Muscle of back (tissue), 11 donors: ENCODE measurements around the gene VEGFD. TPM values are rescaled to one million over a fixed set of nuclear protein-coding genes. Genes with fewer than 3 reads are reported as not detected.
"Not testable (repeated sequence)": the region's sequence is repeated elsewhere in the genome, so short reads cannot be mapped to it uniquely, and the experiment has no call there.

Experiments used
- DNase-seq, 3 donors: peaks; one replicate each; pipeline versions ENCODE4 v3.0.0 to v3.0.0-alpha.2; 2013
- polyA plus RNA-seq, 10 donors: library from polyadenylated mRNA; unstranded; fragments of 120-200 nt; gene quantifications; one replicate each; pipeline ENCODE4 v1.2.1, GENCODE V29; 2013; ENCODE audit not compliant: insufficient read length in 10 of 10

VEGFD gene
- polyA plus RNA-seq, 10 donors: 0.34 to 1.6 (median 0.86) TPM

DNA sequence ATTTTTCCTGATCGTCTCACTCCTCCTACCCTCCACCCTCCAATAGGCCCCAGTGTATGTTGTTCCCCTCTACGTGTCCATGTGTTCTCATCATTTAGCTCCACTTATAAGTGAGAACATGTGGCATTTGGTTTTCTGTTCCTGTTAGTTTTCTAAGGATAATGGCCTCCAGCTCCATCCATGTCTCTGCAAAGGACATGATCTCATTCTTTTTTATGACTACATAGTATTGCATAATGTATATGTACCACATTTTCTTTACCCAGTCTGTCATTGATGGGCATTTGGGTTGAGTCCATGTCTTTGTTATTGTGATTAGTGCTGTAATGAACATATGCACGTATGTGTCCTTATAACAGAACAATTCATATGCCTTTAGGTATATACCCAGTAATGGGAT is 78.3 kb downstream of the VEGFD start:
- DNase-seq: not testable (repeated sequence)

DNA sequence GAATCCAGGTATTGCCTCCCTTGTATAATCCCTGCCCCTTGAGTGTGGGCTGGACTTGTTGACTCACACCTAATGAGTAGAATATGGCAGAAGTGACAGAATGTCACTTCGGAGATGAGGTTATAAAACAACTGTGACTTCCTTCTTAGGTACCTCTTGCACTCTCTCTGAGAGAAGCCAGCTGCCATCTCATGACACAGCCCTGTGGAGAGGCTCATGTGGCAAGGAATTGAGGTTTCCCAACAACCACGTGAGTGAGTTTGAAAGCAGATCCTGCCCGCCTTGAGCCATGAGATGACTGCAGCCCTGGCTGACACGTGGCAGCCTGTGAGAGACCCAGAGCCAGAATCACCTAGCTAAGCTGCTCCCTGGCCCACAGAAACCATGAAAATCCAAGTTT is 82.3 kb downstream of the VEGFD start:
- DNase-seq: peak; percentile 23 to 43 (median 27)

DNA sequence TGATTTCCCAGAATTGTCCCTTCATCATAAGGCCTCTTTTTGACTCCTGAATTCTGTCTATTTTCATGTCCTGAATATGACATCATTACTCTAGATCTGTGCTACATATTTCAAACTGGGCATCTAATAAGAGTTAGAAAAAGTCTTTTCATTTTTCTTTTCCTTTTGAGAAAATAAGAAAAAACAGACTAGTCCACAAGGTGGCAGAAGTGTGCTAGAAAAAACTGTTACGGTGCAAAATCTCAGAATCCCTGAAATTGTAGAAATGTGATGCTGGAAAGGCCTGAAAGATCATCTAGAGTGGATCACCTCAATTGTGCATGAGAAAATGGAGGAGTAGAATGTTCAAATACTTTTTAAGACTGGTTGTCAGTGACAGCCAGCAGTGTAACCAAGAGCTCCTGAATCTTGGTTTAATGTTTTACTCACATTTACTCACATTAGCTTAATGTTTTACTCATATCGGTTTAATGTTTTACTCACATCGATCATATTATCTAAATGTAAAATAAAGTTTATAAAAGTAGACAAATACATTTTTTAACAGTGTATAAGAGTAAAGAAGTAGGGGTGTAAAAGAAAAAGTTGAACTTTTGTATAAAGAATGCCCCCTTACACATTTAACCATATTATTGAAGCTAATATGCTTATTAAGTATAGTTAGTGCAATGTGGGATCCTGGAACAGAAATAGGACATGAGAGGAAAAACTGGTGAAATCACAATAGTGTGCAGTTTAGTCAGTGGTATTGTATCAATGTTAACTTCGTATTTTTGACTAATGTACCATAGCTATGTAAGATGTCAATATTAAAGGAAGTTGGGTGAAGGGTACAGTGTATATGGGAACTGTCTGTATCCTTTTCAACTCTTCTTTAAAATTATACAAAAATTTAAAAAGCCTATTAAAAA is 84.0 kb downstream of the VEGFD start:
- peak in 2 of 3 donors; percentile 17 to 47 for DNase-seq

DNA sequence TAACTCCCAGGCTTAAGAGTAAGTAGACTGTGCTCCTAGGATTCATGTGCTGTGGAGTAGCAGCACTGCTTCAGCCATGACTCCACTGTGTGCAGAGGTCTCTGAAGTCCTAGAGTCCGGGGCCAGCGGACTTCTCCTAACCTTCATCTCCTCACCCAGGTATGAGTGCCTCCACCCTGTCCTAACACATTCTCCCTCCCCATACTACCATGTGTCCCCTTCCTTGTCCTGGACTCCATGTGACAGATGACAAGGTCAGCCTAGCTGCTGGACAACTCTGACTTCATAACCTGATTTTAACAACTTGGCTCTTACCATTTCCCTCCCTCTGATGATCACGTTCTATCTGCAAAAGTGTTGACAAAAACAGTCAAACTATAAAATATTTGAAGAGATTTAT is 85.4 kb downstream of the VEGFD start:
- DNase-seq: no peak

DNA sequence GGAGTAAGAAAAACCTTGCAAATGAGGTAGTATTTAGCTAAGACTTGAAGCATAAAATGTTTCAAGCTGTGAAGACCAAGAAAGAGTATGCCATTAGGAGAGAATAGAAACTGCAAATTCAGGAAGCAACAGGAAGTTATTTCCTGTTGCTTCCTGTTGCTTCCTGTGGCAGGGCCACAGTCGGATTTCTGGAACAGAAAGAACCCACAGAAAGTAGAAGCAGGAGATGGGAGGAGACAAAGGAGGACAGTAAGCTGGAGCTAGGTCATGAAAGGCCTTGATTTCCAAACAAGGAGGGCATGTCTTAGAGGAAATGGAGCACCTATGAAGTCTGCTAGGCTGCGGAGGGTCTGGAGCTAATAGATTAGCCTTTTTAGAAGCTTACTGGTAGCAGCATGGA is 86.0 kb downstream of the VEGFD start:
- DNase-seq: no peak

Other genes with a start within 250 kb of the VEGFD start
- gene ASB9, start 114.3 kb downstream of the VEGFD start, polyA plus RNA-seq: 1 to 10 TPM; 2.5 to 7.9 (median 4.1) TPM
- 10 to 100 TPM in 5 of 10 donors, 1 to 10 TPM in 5; 3.2 to 15.7 (median 10.0) TPM for gene ASB11, start 68.8 kb downstream of the VEGFD start, polyA plus RNA-seq
- gene PIGA, start 48.9 kb downstream of the VEGFD start, polyA plus RNA-seq: 10 to 100 TPM in 1 of 10 donors, 1 to 10 TPM in 9; 4.5 to 10.1 (median 7.7) TPM
- gene PIR, start 108.9 kb upstream of the VEGFD start, polyA plus RNA-seq: 1 to 10 TPM; 2.5 to 4.5 (median 2.9) TPM
- gene BMX, start 116.4 kb upstream of the VEGFD start, polyA plus RNA-seq: 1 to 10 TPM; 1.2 to 3.2 (median 2.3) TPM
- gene ACE2, start 216.5 kb upstream of the VEGFD start, polyA plus RNA-seq: under 1 TPM in 3 of 10 donors, not detected in 7; 0.05 to 0.10 (median 0.09) TPM